GM20000 (cell line): Measurements from ENCODE around the gene SYCP2L.

Source experiments
- DNase-seq: peaks from one replicate; pipeline ENCODE4 v3.0.0; 2012; ENCODE audit warnings: low spot score
- TF ChIP-seq, protein P1 (sequence below): IDR thresholded peaks from 2 replicates; pipeline ENCODE4 v1.5.1; 2012; ENCODE audit warnings: mild to moderate bottlenecking, control low read depth; ENCODE audit errors: extremely low read depth, missing control alignments

The SYCP2L gene

GRCh38 chr6:11012295-11012754 lies 125.5 kb downstream of the SYCP2L start:
- TF ChIP-seq, protein P1, sequence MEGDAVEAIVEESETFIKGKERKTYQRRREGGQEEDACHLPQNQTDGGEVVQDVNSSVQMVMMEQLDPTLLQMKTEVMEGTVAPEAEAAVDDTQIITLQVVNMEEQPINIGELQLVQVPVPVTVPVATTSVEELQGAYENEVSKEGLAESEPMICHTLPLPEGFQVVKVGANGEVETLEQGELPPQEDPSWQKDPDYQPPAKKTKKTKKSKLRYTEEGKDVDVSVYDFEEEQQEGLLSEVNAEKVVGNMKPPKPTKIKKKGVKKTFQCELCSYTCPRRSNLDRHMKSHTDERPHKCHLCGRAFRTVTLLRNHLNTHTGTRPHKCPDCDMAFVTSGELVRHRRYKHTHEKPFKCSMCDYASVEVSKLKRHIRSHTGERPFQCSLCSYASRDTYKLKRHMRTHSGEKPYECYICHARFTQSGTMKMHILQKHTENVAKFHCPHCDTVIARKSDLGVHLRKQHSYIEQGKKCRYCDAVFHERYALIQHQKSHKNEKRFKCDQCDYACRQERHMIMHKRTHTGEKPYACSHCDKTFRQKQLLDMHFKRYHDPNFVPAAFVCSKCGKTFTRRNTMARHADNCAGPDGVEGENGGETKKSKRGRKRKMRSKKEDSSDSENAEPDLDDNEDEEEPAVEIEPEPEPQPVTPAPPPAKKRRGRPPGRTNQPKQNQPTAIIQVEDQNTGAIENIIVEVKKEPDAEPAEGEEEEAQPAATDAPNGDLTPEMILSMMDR = no peak
- DNase-seq = no peak

DNA sequence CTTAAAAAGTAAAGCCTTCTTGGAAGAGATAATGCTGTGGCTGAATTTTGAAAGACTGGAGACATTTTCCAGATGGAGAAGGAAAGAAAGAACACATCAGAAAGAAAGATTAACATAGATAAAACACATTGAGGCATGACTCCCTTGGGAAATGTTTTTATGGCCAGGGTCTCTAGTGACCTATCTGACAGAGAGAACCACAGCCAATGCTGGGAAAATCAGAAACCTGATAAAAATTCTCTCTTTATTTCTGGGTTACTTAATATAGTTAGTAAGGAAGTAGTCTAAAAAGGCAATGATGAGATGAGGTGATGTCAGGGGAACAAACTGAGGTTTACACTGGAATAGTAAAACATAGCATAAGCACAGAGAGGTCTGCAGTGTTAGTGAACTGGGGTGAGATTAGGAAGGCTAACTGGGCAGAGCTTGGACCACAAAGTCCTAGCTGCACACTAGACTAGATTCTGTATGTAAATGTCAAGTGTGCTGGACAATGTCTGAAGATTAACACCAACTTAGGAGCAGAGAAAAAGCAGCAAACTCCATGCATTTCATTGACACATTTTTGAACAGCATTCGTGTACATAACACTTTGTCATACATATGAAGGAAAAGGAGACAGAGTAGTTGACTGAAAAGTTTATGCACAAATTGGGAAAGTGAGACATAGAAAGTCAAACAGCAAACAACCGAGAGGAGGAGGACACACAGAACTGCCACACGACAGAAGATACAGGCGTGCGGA lies 126.3 kb downstream of the SYCP2L start:
- no peak for DNase-seq
- TF ChIP-seq, protein P1 = no peak

DNA sequence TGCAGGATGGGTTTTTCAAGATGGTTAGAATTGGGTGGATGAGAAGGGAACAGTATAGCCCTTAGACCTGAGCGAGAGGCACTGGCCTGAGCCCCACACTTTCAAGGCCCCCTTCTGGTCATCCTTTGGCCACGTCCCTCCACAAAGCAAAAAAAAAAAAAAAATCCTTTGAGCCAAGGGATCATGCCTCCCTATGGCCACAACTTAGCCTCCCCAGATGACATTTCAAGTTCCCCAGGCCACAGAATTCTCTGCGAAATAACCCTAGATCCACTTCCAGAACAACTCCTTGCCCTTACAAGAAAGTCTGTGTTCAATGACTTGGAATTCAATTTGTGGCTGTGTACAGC lies 126.8 kb downstream of the SYCP2L start:
- TF ChIP-seq, protein P1 = no peak
- DNase-seq = no peak

GRCh38 chr6:11015102-11015501 lies 128.2 kb downstream of the SYCP2L start:
- no peak for DNase-seq
- TF ChIP-seq, protein P1 = no peak

DNA sequence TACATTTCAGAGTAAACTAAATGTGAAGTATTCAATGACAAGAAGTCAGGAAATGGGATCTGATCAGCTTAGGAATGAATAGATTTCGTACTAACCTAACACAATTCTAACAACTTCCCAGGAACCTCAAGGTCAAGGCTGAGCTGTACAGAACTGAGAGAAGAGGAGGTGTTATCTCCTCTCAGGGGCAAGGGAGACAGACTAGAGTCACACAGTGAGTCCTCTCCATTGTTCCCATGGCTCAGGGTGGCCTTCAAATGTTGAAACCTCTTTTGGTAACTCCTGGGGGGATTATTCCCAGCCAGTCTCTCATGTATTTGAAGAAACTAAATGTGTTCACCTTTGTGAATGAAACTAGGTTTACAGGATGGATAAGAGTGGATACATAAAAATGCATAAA lies 129.6 kb downstream of the SYCP2L start:
- TF ChIP-seq, protein P1 = no peak
- DNase-seq = no peak

DNA sequence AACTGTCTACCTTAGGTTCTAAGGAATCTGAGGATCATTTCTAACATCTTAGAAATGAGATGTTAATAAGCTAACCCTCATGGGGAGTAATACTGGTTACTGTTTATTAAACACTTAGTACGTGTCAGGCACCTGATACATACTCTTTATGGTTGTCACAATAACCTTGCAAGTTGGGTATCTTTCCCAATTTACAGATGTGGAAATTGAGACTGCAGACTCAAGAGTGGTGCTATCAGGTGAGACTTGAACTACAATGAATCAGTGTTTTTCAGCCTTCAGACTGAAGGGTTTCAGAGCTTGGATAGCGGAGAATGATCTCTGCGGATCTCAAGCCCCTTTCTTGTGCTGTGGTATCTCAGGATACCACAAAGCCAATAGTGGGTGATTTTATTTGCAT lies 130.2 kb downstream of the SYCP2L start:
- TF ChIP-seq, protein P1 = no peak
- no peak for DNase-seq

GRCh38 chr6:11018225-11018624 lies 131.4 kb downstream of the SYCP2L start:
- no peak for DNase-seq
- TF ChIP-seq, protein P1 = no peak
